ENCODE results near the gene CACUL1.

The CACUL1 gene

GRCh38 chr10:118778727-118779126 lies 24.0 kb upstream of the CACUL1 start:
- H3K36me3 Mint-ChIP-seq (ENCODE audit: low read depth) = no peaks in the 10 kb centered on the region
- no peak for DNase-seq
- peaks cover 7% of the 10 kb centered on the region for H3K27me3 Mint-ChIP-seq
- H3K9me3 Mint-ChIP-seq = peaks cover 11% of the 10 kb centered on the region
- H3K4me3 Mint-ChIP-seq = no peak overlapping the region
- H3K4me1 Mint-ChIP-seq (ENCODE audit: low read depth) = peaks cover 2% of the 10 kb centered on the region
- no peak overlapping the region for H3K27ac Mint-ChIP-seq

- H3K27me3 Mint-ChIP-seq = no peaks in the 10 kb centered on the region
- H3K4me3 Mint-ChIP-seq = no peak overlapping the region
- no peaks in the 10 kb centered on the region for H3K36me3 Mint-ChIP-seq (ENCODE audit: low read depth)
- peaks cover 2% of the 10 kb centered on the region for H3K4me1 Mint-ChIP-seq (ENCODE audit: low read depth)
- H3K9me3 Mint-ChIP-seq = peaks cover 11% of the 10 kb centered on the region
- H3K27ac Mint-ChIP-seq = no peak overlapping the region
- no peak for DNase-seq
Observed at GRCh38 chr10:118776960-118777359, 22.2 kb upstream of the CACUL1 start.

GRCh38 chr10:118776033-118776432 lies 21.3 kb upstream of the CACUL1 start:
- no peak overlapping the region for H3K4me3 Mint-ChIP-seq
- H3K9me3 Mint-ChIP-seq = peaks cover 11% of the 10 kb centered on the region
- no peaks in the 10 kb centered on the region for H3K36me3 Mint-ChIP-seq (ENCODE audit: low read depth)
- H3K27me3 Mint-ChIP-seq = no peaks in the 10 kb centered on the region
- H3K27ac Mint-ChIP-seq = no peak overlapping the region
- peaks cover 2% of the 10 kb centered on the region for H3K4me1 Mint-ChIP-seq (ENCODE audit: low read depth)
- DNase-seq = no peak

- DNase-seq = no peak
- H3K27me3 Mint-ChIP-seq = no peaks in the 10 kb centered on the region
- H3K36me3 Mint-ChIP-seq (ENCODE audit: low read depth) = no peaks in the 10 kb centered on the region
- peaks cover 11% of the 10 kb centered on the region for H3K9me3 Mint-ChIP-seq
- H3K4me1 Mint-ChIP-seq (ENCODE audit: low read depth) = peaks cover 2% of the 10 kb centered on the region
- no peak overlapping the region for H3K4me3 Mint-ChIP-seq
- no peak overlapping the region for H3K27ac Mint-ChIP-seq
Observed at GRCh38 chr10:118775478-118775877, 20.7 kb upstream of the CACUL1 start.

- H3K36me3 Mint-ChIP-seq (ENCODE audit: low read depth) = no peaks in the 10 kb centered on the region
- H3K4me1 Mint-ChIP-seq (ENCODE audit: low read depth) = peaks cover 2% of the 10 kb centered on the region
- DNase-seq = no peak
- no peak overlapping the region for H3K27ac Mint-ChIP-seq
- peaks cover 11% of the 10 kb centered on the region for H3K9me3 Mint-ChIP-seq
- no peaks in the 10 kb centered on the region for H3K27me3 Mint-ChIP-seq
- no peak overlapping the region for H3K4me3 Mint-ChIP-seq
Observed at GRCh38 chr10:118773041-118773440, 18.3 kb upstream of the CACUL1 start.

- H3K4me1 Mint-ChIP-seq (ENCODE audit: low read depth) = peaks cover 2% of the 10 kb centered on the region
- H3K4me3 Mint-ChIP-seq = no peak overlapping the region
- DNase-seq = no peak
- H3K9me3 Mint-ChIP-seq = peaks cover 6% of the 10 kb centered on the region
- no peaks in the 10 kb centered on the region for H3K27me3 Mint-ChIP-seq
- H3K27ac Mint-ChIP-seq = no peak overlapping the region
- H3K36me3 Mint-ChIP-seq (ENCODE audit: low read depth) = no peaks in the 10 kb centered on the region
Observed at GRCh38 chr10:118771976-118772375, 17.2 kb upstream of the CACUL1 start.

GRCh38 chr10:118769898-118770600 lies 15.3 kb upstream of the CACUL1 start:
- Mint-ChIP-seq H3K27me3 (no peaks in the 10 kb centered on the region), H3K27ac (no peak overlapping the region), H3K9me3 (no peaks in the 10 kb centered on the region)

GRCh38 chr10:118768041-118768919 lies 13.5 kb upstream of the CACUL1 start:
- H3K36me3 Mint-ChIP-seq (ENCODE audit: low read depth) = no peaks in the 10 kb centered on the region
- H3K4me1 Mint-ChIP-seq (ENCODE audit: low read depth) = no peaks in the 10 kb centered on the region
- no peaks in the 10 kb centered on the region for H3K9me3 Mint-ChIP-seq
- DNase-seq = no peak
- no peaks in the 10 kb centered on the region for H3K27me3 Mint-ChIP-seq
- H3K27ac Mint-ChIP-seq = no peak overlapping the region
- no peak overlapping the region for H3K4me3 Mint-ChIP-seq

More at GRCh38 chr10:118769898-118770600, 15.3 kb upstream of the CACUL1 start:
- H3K36me3 Mint-ChIP-seq (ENCODE audit: low read depth) = no peaks in the 10 kb centered on the region
- H3K4me1 Mint-ChIP-seq (ENCODE audit: low read depth) = no peaks in the 10 kb centered on the region
- H3K4me3 Mint-ChIP-seq = no peak overlapping the region
- no peak for DNase-seq

GRCh38 chr10:118767297-118768040 lies 12.7 kb upstream of the CACUL1 start:
- Mint-ChIP-seq H3K4me1 (ENCODE audit: low read depth) (no peaks in the 10 kb centered on the region), H3K9me3 (no peaks in the 10 kb centered on the region), H3K4me3 (no peak overlapping the region), H3K27ac (no peak overlapping the region), H3K27me3 (no peaks in the 10 kb centered on the region), H3K36me3 (ENCODE audit: low read depth) (no peaks in the 10 kb centered on the region)
- DNase-seq = no peak

GRCh38 chr10:118764195-118764594 lies 9.4 kb upstream of the CACUL1 start:
- Mint-ChIP-seq H3K27me3 (peaks cover 4% of the 10 kb centered on the region), H3K9me3 (no peaks in the 10 kb centered on the region), H3K4me3 (no peak overlapping the region), H3K36me3 (ENCODE audit: low read depth) (no peaks in the 10 kb centered on the region), H3K27ac (no peak overlapping the region), H3K4me1 (ENCODE audit: low read depth) (no peaks in the 10 kb centered on the region)
- no peak for DNase-seq

GRCh38 chr10:118763202-118763988 lies 8.6 kb upstream of the CACUL1 start:
- no peaks in the 10 kb centered on the region for H3K4me1 Mint-ChIP-seq (ENCODE audit: low read depth)
- no peak overlapping the region for H3K4me3 Mint-ChIP-seq
- DNase-seq = no peak
- no peaks in the 10 kb centered on the region for H3K36me3 Mint-ChIP-seq (ENCODE audit: low read depth)
- H3K27ac Mint-ChIP-seq = no peak overlapping the region
- peaks cover 6% of the 10 kb centered on the region for H3K27me3 Mint-ChIP-seq
- no peaks in the 10 kb centered on the region for H3K9me3 Mint-ChIP-seq

GRCh38 chr10:118760265-118760664 lies 5.5 kb upstream of the CACUL1 start:
- no peak for DNase-seq
- peaks cover 12% of the 10 kb centered on the region for H3K27me3 Mint-ChIP-seq
- no peaks in the 10 kb centered on the region for H3K9me3 Mint-ChIP-seq
- H3K27ac Mint-ChIP-seq = no peak overlapping the region
- H3K4me3 Mint-ChIP-seq = no peak overlapping the region
- H3K4me1 Mint-ChIP-seq (ENCODE audit: low read depth) = peaks cover 6% of the 10 kb centered on the region
- peaks cover 1% of the 10 kb centered on the region for H3K36me3 Mint-ChIP-seq (ENCODE audit: low read depth)

- H3K4me1 Mint-ChIP-seq (ENCODE audit: low read depth) = peaks cover 11% of the 10 kb centered on the region
- peaks cover 11% of the 10 kb centered on the region for H3K36me3 Mint-ChIP-seq (ENCODE audit: low read depth)
- DNase-seq = no peak
- peaks cover 12% of the 10 kb centered on the region for H3K27me3 Mint-ChIP-seq
- no peak overlapping the region for H3K4me3 Mint-ChIP-seq
- H3K9me3 Mint-ChIP-seq = no peaks in the 10 kb centered on the region
- H3K27ac Mint-ChIP-seq = no peak overlapping the region
Observed at GRCh38 chr10:118758449-118758848, 3.7 kb upstream of the CACUL1 start.

GRCh38 chr10:118754229-118754555 lies 578 bp downstream of the CACUL1 start:
- peak overlapping the region; percentile 91 for H3K27ac Mint-ChIP-seq
- peaks cover 8% of the 10 kb centered on the region for H3K27me3 Mint-ChIP-seq
- DNase-seq = peak; percentile 51
- H3K36me3 Mint-ChIP-seq (ENCODE audit: low read depth) = peaks cover 18% of the 10 kb centered on the region
- H3K4me1 Mint-ChIP-seq (ENCODE audit: low read depth) = peaks cover 42% of the 10 kb centered on the region
- no peaks in the 10 kb centered on the region for H3K9me3 Mint-ChIP-seq
- H3K4me3 Mint-ChIP-seq = peak overlapping the region; percentile 93
